ENCODE measurements around the gene PPP4R3B.
"Not testable (repeated sequence)": the region's sequence is repeated elsewhere in the genome, so short reads cannot be mapped to it uniquely, and the experiment has no call there.

The PPP4R3B gene

GRCh38 chr2:55617175-55618024 is at the start of gene PPP4R3B:
PPP4R3B (minus strand) TSS chr2:55617622; CDS start chr2:55617285, 337 bp downstream.
- peak; percentile 98 for DNase-seq

- no peak for DNase-seq
These were observed 35.8 kb upstream of the PPP4R3B start for GRCh38 chr2:55653255-55653654.

GRCh38 chr2:55649211-55649610 is 31.8 kb upstream of the PPP4R3B start:
- no peak for DNase-seq

- no peak for DNase-seq
These were observed 19.4 kb upstream of the PPP4R3B start for GRCh38 chr2:55636831-55637230.

- DNase-seq: no peak
These were observed 11.5 kb upstream of the PPP4R3B start for GRCh38 chr2:55628931-55629330.

- no peak for DNase-seq
These were observed 10.5 kb upstream of the PPP4R3B start for GRCh38 chr2:55627915-55628314.

- DNase-seq: no peak
These were observed 4.4 kb upstream of the PPP4R3B start for GRCh38 chr2:55621802-55622201.

- DNase-seq: no peak
These were observed 2.8 kb upstream of the PPP4R3B start for GRCh38 chr2:55620123-55620779.

GRCh38 chr2:55618275-55619055 is 1.0 kb upstream of the PPP4R3B start:
- DNase-seq: peak; percentile 10

GRCh38 chr2:55618025-55618274 is 528 bp upstream of the PPP4R3B start:
- DNase-seq: no peak

GRCh38 chr2:55616551-55617174 is 759 bp downstream of the PPP4R3B start:
- DNase-seq: peak; percentile 10

- no peak for DNase-seq
These were observed 5.4 kb downstream of the PPP4R3B start for GRCh38 chr2:55611997-55612396.

- no peak for DNase-seq
These were observed 6.3 kb downstream of the PPP4R3B start for GRCh38 chr2:55610954-55611743.

GRCh38 chr2:55609938-55610578 is 7.4 kb downstream of the PPP4R3B start:
- no peak for DNase-seq

GRCh38 chr2:55609193-55609794 is 8.1 kb downstream of the PPP4R3B start:
- DNase-seq: no peak

- no peak for DNase-seq
These were observed 9.7 kb downstream of the PPP4R3B start for GRCh38 chr2:55607717-55608116.

GRCh38 chr2:55604027-55604565 is 13.3 kb downstream of the PPP4R3B start:
- no peak for DNase-seq

GRCh38 chr2:55601849-55602248 is 15.6 kb downstream of the PPP4R3B start:
- no peak for DNase-seq

GRCh38 chr2:55598056-55598795 is 19.2 kb downstream of the PPP4R3B start:
- DNase-seq: no peak

GRCh38 chr2:55596795-55597194 is 20.6 kb downstream of the PPP4R3B start:
- DNase-seq: not testable (repeated sequence)
